ENCODE data around the gene RETREG3. TPM values are rescaled to one million over a fixed set of nuclear protein-coding genes. Genes with fewer than 3 reads are reported as not detected.
A peak's percentile ranks its signal among the peaks of the same experiment; 100 is the strongest.

Gene RETREG3
- total and polyA plus RNA-seq, 2 of the 13 experiments (the other 11 are each of a cell fraction or from before 2014, with no cell fraction given), result 47.0 to 55.8 TPM

DNA sequence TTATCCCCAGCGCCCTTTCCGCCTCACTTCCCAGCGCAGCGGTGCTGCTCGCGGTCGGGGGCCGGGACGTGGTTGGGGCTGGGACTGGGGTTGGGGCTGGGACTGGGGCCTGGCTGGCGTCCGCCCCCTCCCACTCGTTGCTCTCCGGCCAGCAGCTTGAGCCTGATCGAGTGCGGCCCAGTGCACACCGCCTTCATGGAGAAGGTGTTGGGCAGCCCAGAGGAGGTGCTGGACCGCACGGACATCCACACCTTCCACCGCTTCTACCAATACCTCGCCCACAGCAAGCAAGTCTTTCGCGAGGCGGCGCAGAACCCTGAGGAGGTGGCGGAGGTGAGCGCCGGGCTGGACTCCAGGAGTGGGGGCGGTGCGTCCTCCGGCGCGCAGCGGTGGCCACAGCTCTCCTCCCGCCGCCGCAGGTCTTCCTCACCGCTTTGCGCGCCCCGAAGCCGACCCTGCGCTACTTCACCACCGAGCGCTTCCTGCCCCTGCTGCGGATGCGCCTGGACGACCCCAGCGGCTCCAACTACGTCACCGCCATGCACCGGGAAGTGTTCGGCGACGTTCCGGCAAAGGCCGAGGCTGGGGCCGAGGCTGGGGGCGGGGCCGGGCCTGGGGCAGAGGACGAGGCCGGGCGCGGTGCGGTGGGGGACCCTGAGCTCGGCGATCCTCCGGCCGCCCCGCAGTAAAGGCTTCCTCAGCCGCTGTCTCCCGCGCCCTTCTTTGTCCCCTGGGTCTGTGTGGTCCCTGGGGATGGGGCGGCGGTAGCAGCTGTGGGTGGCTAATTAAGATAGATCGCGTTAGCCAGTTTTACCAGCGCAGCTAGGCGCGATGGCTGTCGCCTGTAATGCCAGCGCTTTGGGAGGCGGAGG, 54.7 kb downstream of the RETREG3 start (continued):
- TF ChIP-seq GPN1 (CRISPR knock-in tag; IDR thresholded peaks at IDR 0.05; ENCODE audit: borderline replicate concordance) (0 out of 2 replicates have a peak, but pooled peaks have one; percentile 60), SP5 (CRISPR knock-in tag; IDR thresholded peaks at IDR 0.05; ENCODE audit: borderline replicate concordance, low read depth) (peak; percentile 91), MTF2 (CRISPR knock-in tag; IDR thresholded peaks at IDR 0.05; ENCODE audit: borderline replicate concordance) (peak; percentile 87; the same call in 1 of the 2 replicates), ZNF280D (CRISPR knock-in tag; IDR thresholded peaks at IDR 0.05) (peak; percentile 61; the same call in 1 of the 2 replicates), NRL (CRISPR knock-in tag; IDR thresholded peaks at IDR 0.05; ENCODE audit: borderline replicate concordance) (peak; percentile 60; the same call in 1 of the 2 replicates), ZFY (CRISPR knock-in tag; IDR thresholded peaks at IDR 0.05) (peak; percentile 99), ZBTB10 (CRISPR knock-in tag; IDR thresholded peaks at IDR 0.05; ENCODE audit: borderline replicate concordance) (0 out of 2 replicates have a peak, but pooled peaks have one; percentile 55), SMARCE1 (IDR thresholded peaks at IDR 0.05; ENCODE audit: borderline replicate concordance) (no peak), ETV6 (CRISPR knock-in tag; conservative IDR thresholded peaks at IDR 0.05) (no peak; the same call in 1 of the 2 replicates), HNRNPL (IDR thresholded peaks at IDR 0.05; ENCODE audit: low read depth, low read length) (peak; percentile 44; the same call in 1 of the 2 replicates), CAMTA2 (CRISPR knock-in tag; IDR thresholded peaks at IDR 0.05; ENCODE audit: borderline replicate concordance) (0 out of 2 replicates have a peak, but pooled peaks have one; percentile 18), ZNF335 (CRISPR knock-in tag; IDR thresholded peaks at IDR 0.05) (peak; percentile 76; the same call in 1 of the 2 replicates), KDM2A (CRISPR knock-in tag; IDR thresholded peaks at IDR 0.05; ENCODE audit: borderline replicate concordance, low read depth) (peak; percentile 98), YEATS4 (CRISPR knock-in tag; IDR thresholded peaks at IDR 0.05; ENCODE audit: borderline replicate concordance) (peak; percentile 93), ZBTB49 (CRISPR knock-in tag; IDR thresholded peaks at IDR 0.05; ENCODE audit: borderline replicate concordance) (no peak), TMF1 (CRISPR knock-in tag; IDR thresholded peaks at IDR 0.05; ENCODE audit: low read depth) (no peak), ZNF558 (CRISPR knock-in tag; IDR thresholded peaks at IDR 0.05; ENCODE audit: borderline replicate concordance) (peak; percentile 89; the same call in 1 of the 2 replicates), SMYD3 (CRISPR knock-in tag; IDR thresholded peaks at IDR 0.05) (no peak)
- TF ChIP-seq, protein P1, sequence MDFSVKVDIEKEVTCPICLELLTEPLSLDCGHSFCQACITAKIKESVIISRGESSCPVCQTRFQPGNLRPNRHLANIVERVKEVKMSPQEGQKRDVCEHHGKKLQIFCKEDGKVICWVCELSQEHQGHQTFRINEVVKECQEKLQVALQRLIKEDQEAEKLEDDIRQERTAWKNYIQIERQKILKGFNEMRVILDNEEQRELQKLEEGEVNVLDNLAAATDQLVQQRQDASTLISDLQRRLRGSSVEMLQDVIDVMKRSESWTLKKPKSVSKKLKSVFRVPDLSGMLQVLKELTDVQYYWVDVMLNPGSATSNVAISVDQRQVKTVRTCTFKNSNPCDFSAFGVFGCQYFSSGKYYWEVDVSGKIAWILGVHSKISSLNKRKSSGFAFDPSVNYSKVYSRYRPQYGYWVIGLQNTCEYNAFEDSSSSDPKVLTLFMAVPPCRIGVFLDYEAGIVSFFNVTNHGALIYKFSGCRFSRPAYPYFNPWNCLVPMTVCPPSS (IDR thresholded peaks at IDR 0.05), result no peak

Measured in HepG2 (cell line).